HG02884 (cell line): Measurements from ENCODE around the gene PDPK1.

ENCODE experiments used
- ATAC-seq: cut with Tn5 transposase; IDR thresholded peaks from one replicate; pipeline ENCODE4 v1.9.1; 2021; ENCODE audit warnings: mild to moderate bottlenecking, moderate library complexity; ENCODE audit not compliant: unreplicated experiment

The PDPK1 gene

GRCh38 chr16:2537451-2538379, at the start of gene PDPK1:
TSS of gene PDPK1 (plus strand) at chr16:2538021. CDS start at chr16:2538113, 92 bp downstream.
- peak; percentile 75 for ATAC-seq

- no peak for ATAC-seq
Observed at GRCh38 chr16:2489581-2489980, 48.2 kb upstream of the PDPK1 start.

- no peak for ATAC-seq
Observed at GRCh38 chr16:2490190-2491105, 47.4 kb upstream of the PDPK1 start.

- ATAC-seq: no peak
Observed at GRCh38 chr16:2492292-2492691, 45.5 kb upstream of the PDPK1 start.

- no peak for ATAC-seq
Observed at GRCh38 chr16:2493605-2494004, 44.2 kb upstream of the PDPK1 start.

- ATAC-seq: no peak
Observed at GRCh38 chr16:2494616-2495015, 43.2 kb upstream of the PDPK1 start.

- no peak for ATAC-seq
Observed at GRCh38 chr16:2495041-2495440, 42.8 kb upstream of the PDPK1 start.

GRCh38 chr16:2496223-2497115, 41.4 kb upstream of the PDPK1 start:
- no peak for ATAC-seq

GRCh38 chr16:2497116-2497630, 40.6 kb upstream of the PDPK1 start:
- no peak for ATAC-seq

GRCh38 chr16:2497695-2498484, 39.9 kb upstream of the PDPK1 start:
- ATAC-seq: no peak

GRCh38 chr16:2498531-2499253, 39.1 kb upstream of the PDPK1 start:
- no peak for ATAC-seq

- no peak for ATAC-seq
Observed at GRCh38 chr16:2499454-2499853, 38.4 kb upstream of the PDPK1 start.

- ATAC-seq: no peak
Observed at GRCh38 chr16:2499890-2500429, 37.9 kb upstream of the PDPK1 start.

- ATAC-seq: no peak
Observed at GRCh38 chr16:2500430-2500917, 37.3 kb upstream of the PDPK1 start.

- ATAC-seq: no peak
Observed at GRCh38 chr16:2500918-2501750, 36.7 kb upstream of the PDPK1 start.

GRCh38 chr16:2501946-2502895, 35.6 kb upstream of the PDPK1 start:
- no peak for ATAC-seq
